Trophoblast cell (in vitro differentiated cells and primary cell): ENCODE results near the gene MAGI2.

ENCODE experiments used
- DNase-seq, 2 donors: peaks; one replicate each; pipeline ENCODE4 v3.0.0-alpha.2; 2016
- H2AFZ ChIP-seq: 2 replicates; pipeline ENCODE4 v1.6.1; 2013; ENCODE audit warnings: low read length, moderate library complexity, mild to moderate bottlenecking; ENCODE audit not compliant: insufficient read depth, poor library complexity
- H2AK5ac ChIP-seq: 2 replicates; pipeline ENCODE4 v1.6.1; 2013; ENCODE audit warnings: mild to moderate bottlenecking, low read length
- H2BK120ac ChIP-seq: 2 replicates; pipeline ENCODE4 v1.6.1; 2013; ENCODE audit warnings: low read length, mild to moderate bottlenecking, moderate library complexity; ENCODE audit not compliant: insufficient read depth, poor library complexity
- H2BK12ac ChIP-seq: 2 replicates; pipeline ENCODE4 v1.6.1; 2013; ENCODE audit warnings: mild to moderate bottlenecking, low read length, moderate library complexity
- H2BK5ac ChIP-seq: 2 replicates; pipeline ENCODE4 v1.6.1; 2013; ENCODE audit warnings: low read length, low read depth, moderate library complexity, mild to moderate bottlenecking; ENCODE audit not compliant: poor library complexity
- H3K14ac ChIP-seq: 2 replicates; pipeline ENCODE4 v1.6.1; 2013; ENCODE audit warnings: mild to moderate bottlenecking, low read length
- H3K18ac ChIP-seq: 2 replicates; pipeline ENCODE4 v1.6.1; 2013; ENCODE audit warnings: mild to moderate bottlenecking, low read length
- H3K23ac ChIP-seq: 2 replicates; pipeline ENCODE4 v1.6.1; 2013; ENCODE audit warnings: low read length
- H3K27ac ChIP-seq: 2 replicates; pipeline ENCODE4 v1.5.1; 2013; ENCODE audit warnings: low read depth, mild to moderate bottlenecking, inconsistent platforms, low read length, moderate library complexity
- H3K27me3 ChIP-seq: 2 replicates; pipeline ENCODE4 v1.6.1; 2013; ENCODE audit warnings: inconsistent platforms, mild to moderate bottlenecking, low read length, moderate library complexity; ENCODE audit not compliant: insufficient read depth
- H3K36me3 ChIP-seq, 2 experiments: 1 replicate in 1 of 2; 2 replicates in 1 of 2; pipeline ENCODE4 v1.6.1; 2013; ENCODE audit warnings: low read length in 2 of 2, mild to moderate bottlenecking in 2 of 2, moderate library complexity in 1 of 2; ENCODE audit not compliant: insufficient read depth in 2 of 2, control insufficient read depth in 1 of 2
- H3K4ac ChIP-seq: 2 replicates; pipeline ENCODE4 v1.6.1; 2013; ENCODE audit warnings: low read depth, mild to moderate bottlenecking, low read length, moderate library complexity
- H3K4me1 ChIP-seq, 2 experiments: 1 replicate in 1 of 2; 2 replicates in 1 of 2; pipeline ENCODE4 v1.6.1; 2013; ENCODE audit warnings: low read length in 2 of 2, mild to moderate bottlenecking in 2 of 2, moderate library complexity in 1 of 2; ENCODE audit not compliant: insufficient read depth in 2 of 2, control insufficient read depth in 1 of 2
- H3K4me2 ChIP-seq: 2 replicates; pipeline ENCODE4 v1.6.1; 2013; ENCODE audit warnings: inconsistent platforms, mild to moderate bottlenecking, low read length, moderate library complexity
- H3K4me3 ChIP-seq: 2 replicates; pipeline ENCODE4 v1.5.1; 2013; ENCODE audit warnings: mild to moderate bottlenecking, low read depth, low read length, inconsistent platforms
- H3K79me1 ChIP-seq: one replicate; pipeline ENCODE4 v1.6.1; 2013; ENCODE audit warnings: low read length
- H3K79me2 ChIP-seq: 2 replicates; pipeline ENCODE4 v1.6.1; 2013; ENCODE audit warnings: low read length, mild to moderate bottlenecking; ENCODE audit not compliant: control insufficient read depth, insufficient read depth, poor library complexity
- H3K9ac ChIP-seq: 2 replicates; pipeline ENCODE4 v1.6.1; 2013; ENCODE audit warnings: mild to moderate bottlenecking, low read length
- H3K9me3 ChIP-seq: 2 replicates; pipeline ENCODE4 v1.6.1; 2013; ENCODE audit warnings: low read depth, mild to moderate bottlenecking, control low read depth, inconsistent platforms, low read length; ENCODE audit not compliant: insufficient read depth
- H4K12ac ChIP-seq: 2 replicates; pipeline ENCODE4 v1.6.1; 2013; ENCODE audit warnings: low read depth, mild to moderate bottlenecking, low read length, moderate library complexity
- H4K8ac ChIP-seq: 2 replicates; pipeline ENCODE4 v1.6.1; 2013; ENCODE audit warnings: low read depth, mild to moderate bottlenecking, low read length, moderate library complexity
- H4K91ac ChIP-seq: one replicate; pipeline ENCODE4 v1.6.1; 2013; ENCODE audit warnings: low read depth, mild to moderate bottlenecking, low read length, moderate library complexity
- WGBS: extraction: QIAGEN DNeasy Blood & Tissue Kit; methylation state at CpG from one replicate; pipeline ENCODE4 v1.1.7; 2013; ENCODE audit warnings: missing lambda C conversion rate; ENCODE audit not compliant: insufficient read length, insufficient coverage; ENCODE audit errors: extremely low coverage; 5-methylcytosine and 5-hydroxymethylcytosine counted together

Gene MAGI2

DNA sequence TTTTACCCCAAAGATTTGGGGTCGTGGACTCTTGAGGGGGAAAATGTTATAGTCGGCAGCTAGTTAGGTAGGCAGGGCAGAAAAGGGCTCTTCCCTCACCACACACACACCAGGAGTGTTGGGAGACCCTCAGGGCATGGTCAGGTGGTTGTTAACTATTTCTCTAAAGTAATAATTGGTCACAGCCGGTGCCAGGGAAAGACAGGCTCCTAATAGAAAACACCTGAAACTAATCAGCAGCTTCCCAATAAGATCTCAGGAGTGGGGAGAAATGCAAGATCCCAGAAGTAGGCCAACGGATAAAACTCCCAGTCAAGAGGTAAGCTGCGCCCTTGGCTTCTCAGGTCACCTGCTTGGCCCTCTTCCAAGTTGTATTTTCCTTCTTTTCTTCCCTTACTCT lies 1441.8 kb downstream of the MAGI2 start:
- H3K23ac ChIP-seq: no peak overlapping the region
- H3K14ac ChIP-seq: no peak overlapping the region
- no peak overlapping the region for H4K12ac ChIP-seq
- no peaks in the 10 kb centered on the region for H3K27me3 ChIP-seq
- H3K18ac ChIP-seq: no peak overlapping the region
- H3K79me2 ChIP-seq: no peaks in the 10 kb centered on the region
- no peak for DNase-seq
- H2BK12ac ChIP-seq: no peak overlapping the region
- WGBS: no CpG with 5 or more reads among the region's 5 CpGs
- no peak overlapping the region for H2BK120ac ChIP-seq
- H4K8ac ChIP-seq: no peak overlapping the region
- H3K4me1 ChIP-seq: no peaks in the 10 kb centered on the region
- no peak overlapping the region for H3K9ac ChIP-seq
- H4K91ac ChIP-seq: no peak overlapping the region
- no peaks in the 10 kb centered on the region for H3K79me1 ChIP-seq
- H3K36me3 ChIP-seq: no peaks in the 10 kb centered on the region
- no peaks in the 10 kb centered on the region for H3K9me3 ChIP-seq
- no peak overlapping the region for H3K4ac ChIP-seq
- H2BK5ac ChIP-seq: no peak overlapping the region
- no peak overlapping the region for H2AFZ ChIP-seq
- H3K27ac ChIP-seq: no peak overlapping the region
- H2AK5ac ChIP-seq: no peak overlapping the region
- no peak overlapping the region for H3K4me3 ChIP-seq
- H3K4me2 ChIP-seq: no peak overlapping the region

- Histone ChIP-seq H3K27me3 (no peaks in the 10 kb centered on the region), H4K91ac (no peak overlapping the region), H2BK12ac (no peak overlapping the region), H3K79me2 (no peaks in the 10 kb centered on the region), H3K4me2 (no peak overlapping the region), H2AK5ac (no peak overlapping the region), H3K23ac (no peak overlapping the region), H3K4ac (no peak overlapping the region), H2BK120ac (no peak overlapping the region), H3K14ac (no peak overlapping the region), H4K12ac (no peak overlapping the region), H2BK5ac (no peak overlapping the region), H3K4me1 (peaks cover 2 to 3% of the 10 kb centered on the region in 2 experiments), H3K36me3 (no peaks in the 10 kb centered on the region), H3K9me3 (no peaks in the 10 kb centered on the region), H3K4me3 (no peak overlapping the region), H2AFZ (no peak overlapping the region), H3K79me1 (no peaks in the 10 kb centered on the region), H3K9ac (no peak overlapping the region), H3K27ac (no peak overlapping the region), H3K18ac (no peak overlapping the region), H4K8ac (no peak overlapping the region)
- WGBS: no CpG with 5 or more reads among the region's 3 CpGs
- peak; percentile 54 to 77 for DNase-seq
Observed at GRCh38 chr7:78007231-78007630, 1446.2 kb downstream of the MAGI2 start.

GRCh38 chr7:78006063-78006755 lies 1447.3 kb downstream of the MAGI2 start:
- H3K79me2 ChIP-seq: no peaks in the 10 kb centered on the region
- H2AK5ac ChIP-seq: no peak overlapping the region
- no peak overlapping the region for H2BK12ac ChIP-seq
- H3K9me3 ChIP-seq: no peaks in the 10 kb centered on the region
- no peak overlapping the region for H3K23ac ChIP-seq
- H2BK5ac ChIP-seq: no peak overlapping the region
- H2AFZ ChIP-seq: no peak overlapping the region
- H4K8ac ChIP-seq: no peak overlapping the region
- H3K36me3 ChIP-seq: no peaks in the 10 kb centered on the region
- no peaks in the 10 kb centered on the region for H3K79me1 ChIP-seq
- no peak overlapping the region for H4K12ac ChIP-seq
- no CpG with 5 or more reads among the region's 10 CpGs for WGBS
- H3K18ac ChIP-seq: no peak overlapping the region
- peaks cover 2 to 3% of the 10 kb centered on the region in 2 experiments for H3K4me1 ChIP-seq
- no peak overlapping the region for H4K91ac ChIP-seq
- peak; percentile 96 to 98 for DNase-seq
- no peak overlapping the region for H3K4me2 ChIP-seq
- H3K14ac ChIP-seq: no peak overlapping the region
- no peak overlapping the region for H3K4me3 ChIP-seq
- H3K27ac ChIP-seq: no peak overlapping the region
- H2BK120ac ChIP-seq: no peak overlapping the region
- H3K4ac ChIP-seq: no peak overlapping the region
- no peak overlapping the region for H3K9ac ChIP-seq
- no peaks in the 10 kb centered on the region for H3K27me3 ChIP-seq

DNA sequence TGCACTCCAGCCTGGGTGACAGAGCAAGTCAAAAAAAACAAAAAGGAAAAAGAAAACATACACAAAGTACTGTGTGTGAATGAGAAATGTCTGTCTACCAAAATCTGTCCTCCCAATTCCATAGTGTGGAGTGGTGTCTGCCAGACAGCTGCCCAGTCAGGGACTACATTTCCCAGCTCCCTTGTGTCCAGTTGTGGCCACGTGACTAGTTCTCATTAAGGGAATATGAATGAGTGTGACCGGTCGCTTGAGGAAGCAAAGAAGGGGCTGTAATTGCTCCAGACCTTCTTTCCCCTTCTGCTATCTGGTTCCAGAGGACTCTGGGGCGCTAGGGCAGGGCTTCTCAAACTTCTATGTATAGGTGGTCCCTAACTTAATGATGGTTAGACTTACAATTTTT lies 1450.8 kb downstream of the MAGI2 start:
- Histone ChIP-seq H2BK12ac (no peak overlapping the region), H4K12ac (no peak overlapping the region), H2AFZ (no peak overlapping the region), H3K23ac (no peak overlapping the region), H2AK5ac (no peak overlapping the region), H3K4ac (no peak overlapping the region), H4K8ac (no peak overlapping the region), H3K14ac (no peak overlapping the region), H3K18ac (no peak overlapping the region), H3K79me1 (no peaks in the 10 kb centered on the region), H3K4me3 (no peak overlapping the region), H3K27ac (no peak overlapping the region), H3K4me1 (peaks cover 2 to 3% of the 10 kb centered on the region in 2 experiments), H3K9ac (no peak overlapping the region), H4K91ac (no peak overlapping the region), H3K4me2 (no peak overlapping the region), H2BK5ac (no peak overlapping the region), H2BK120ac (no peak overlapping the region), H3K27me3 (no peaks in the 10 kb centered on the region), H3K79me2 (no peaks in the 10 kb centered on the region), H3K9me3 (peaks cover 1% of the 10 kb centered on the region), H3K36me3 (no peaks in the 10 kb centered on the region)
- WGBS: no CpG with 5 or more reads among the region's 4 CpGs
- no peak for DNase-seq
